ENCODE measurements around the gene DNAL1. TPM values are rescaled to one million over a fixed set of nuclear protein-coding genes. Genes with fewer than 3 reads are reported as not detected.
"Not testable (repeated sequence)": the region's sequence is repeated elsewhere in the genome, so short reads cannot be mapped to it uniquely, and the experiment has no call there.

The DNAL1 gene
- total RNA-seq, 4 donors from 2014 or later = 7.5 to 21.0 (median 9.8) TPM

DNA sequence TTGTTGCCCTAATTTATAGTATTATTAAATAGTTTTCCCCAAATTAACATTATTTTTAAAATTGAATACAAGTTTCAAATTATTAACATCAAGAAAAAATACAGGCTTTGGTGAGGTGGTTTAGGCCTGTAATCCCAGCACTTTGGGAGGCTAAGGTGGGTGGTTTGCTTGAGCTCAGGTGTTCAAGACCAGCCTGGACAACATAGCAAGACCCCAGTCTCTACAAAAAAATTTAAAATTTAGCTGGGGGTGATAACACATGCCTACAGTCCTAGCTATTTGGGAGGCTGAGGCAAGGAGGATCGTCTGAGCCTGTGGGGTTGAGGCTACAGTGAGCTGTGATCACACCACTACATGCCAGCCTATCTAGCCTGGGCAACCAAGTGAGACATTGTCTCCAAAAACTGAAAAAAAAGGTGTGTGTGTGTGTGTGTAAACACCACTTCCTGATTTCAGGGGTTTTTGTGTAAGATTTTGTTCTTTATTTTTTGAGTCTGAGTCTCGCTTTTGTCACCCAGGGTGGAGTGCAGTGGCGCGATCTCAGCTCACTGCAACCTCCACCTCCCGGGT, 3.9 kb upstream of the DNAL1 start:
- Histone ChIP-seq H3K4me3 (no peak overlapping the region), H3K27ac (no peak overlapping the region), H3K9me3 (no peaks in the 10 kb centered on the region), H3K4me1 (peaks cover 0 to 14% (median 7%) of the 10 kb centered on the region in 4 donors), H3K36me3 (no peaks in the 10 kb centered on the region), H3K27me3 (no peaks in the 10 kb centered on the region)
- no peak for TF ChIP-seq POLR2A (IDR thresholded peaks at IDR 0.05)
- TF ChIP-seq, protein P1, sequence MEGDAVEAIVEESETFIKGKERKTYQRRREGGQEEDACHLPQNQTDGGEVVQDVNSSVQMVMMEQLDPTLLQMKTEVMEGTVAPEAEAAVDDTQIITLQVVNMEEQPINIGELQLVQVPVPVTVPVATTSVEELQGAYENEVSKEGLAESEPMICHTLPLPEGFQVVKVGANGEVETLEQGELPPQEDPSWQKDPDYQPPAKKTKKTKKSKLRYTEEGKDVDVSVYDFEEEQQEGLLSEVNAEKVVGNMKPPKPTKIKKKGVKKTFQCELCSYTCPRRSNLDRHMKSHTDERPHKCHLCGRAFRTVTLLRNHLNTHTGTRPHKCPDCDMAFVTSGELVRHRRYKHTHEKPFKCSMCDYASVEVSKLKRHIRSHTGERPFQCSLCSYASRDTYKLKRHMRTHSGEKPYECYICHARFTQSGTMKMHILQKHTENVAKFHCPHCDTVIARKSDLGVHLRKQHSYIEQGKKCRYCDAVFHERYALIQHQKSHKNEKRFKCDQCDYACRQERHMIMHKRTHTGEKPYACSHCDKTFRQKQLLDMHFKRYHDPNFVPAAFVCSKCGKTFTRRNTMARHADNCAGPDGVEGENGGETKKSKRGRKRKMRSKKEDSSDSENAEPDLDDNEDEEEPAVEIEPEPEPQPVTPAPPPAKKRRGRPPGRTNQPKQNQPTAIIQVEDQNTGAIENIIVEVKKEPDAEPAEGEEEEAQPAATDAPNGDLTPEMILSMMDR (IDR thresholded peaks at IDR 0.05) = no peak
- WGBS, 2 donors = 96 to 97% methylated on average over 5 of the region's 5 CpGs
- no peak for DNase-seq (ENCODE audit: low spot score in 2 of 2)

DNA sequence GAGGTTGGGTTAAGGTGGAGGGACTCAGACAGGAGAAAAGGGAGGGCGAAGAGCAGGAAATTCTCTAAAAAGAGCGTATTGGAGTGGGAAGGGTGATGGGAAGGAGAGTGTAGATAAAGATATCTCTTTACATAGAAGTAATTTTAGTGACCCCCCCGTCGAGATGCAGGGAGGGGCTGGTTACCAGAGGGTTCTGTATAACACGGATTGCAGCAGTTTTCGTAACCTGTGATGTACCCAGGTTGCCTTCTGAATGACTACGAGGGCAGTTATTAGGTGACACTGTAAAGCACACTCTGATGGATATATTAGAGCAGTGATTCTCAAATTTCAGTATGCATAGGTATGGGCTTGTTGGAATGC, 443 bp downstream of the DNAL1 start:
- no peaks in the 10 kb centered on the region for H3K9me3 ChIP-seq
- no peaks in the 10 kb centered on the region for H3K27me3 ChIP-seq
- H3K4me1 ChIP-seq = peaks cover 0 to 23% (median 7%) of the 10 kb centered on the region in 4 donors
- peak overlapping the region; percentile 75 to 91 (median 88) for H3K27ac ChIP-seq
- H3K4me3 ChIP-seq = peak overlapping the region; percentile 63 to 86 (median 70)
- 3 to 6% methylated on average over 7 of the region's 7 CpGs for WGBS, 2 donors
- DNase-seq (ENCODE audit: low spot score in 2 of 2) = no peak
- TF ChIP-seq EP300 (IDR thresholded peaks at IDR 0.05) = no peak
- TF ChIP-seq POLR2A (IDR thresholded peaks at IDR 0.05) = no peak
- TF ChIP-seq, protein P1 (IDR thresholded peaks at IDR 0.05) = no peak
- no peaks in the 10 kb centered on the region for H3K36me3 ChIP-seq

DNA sequence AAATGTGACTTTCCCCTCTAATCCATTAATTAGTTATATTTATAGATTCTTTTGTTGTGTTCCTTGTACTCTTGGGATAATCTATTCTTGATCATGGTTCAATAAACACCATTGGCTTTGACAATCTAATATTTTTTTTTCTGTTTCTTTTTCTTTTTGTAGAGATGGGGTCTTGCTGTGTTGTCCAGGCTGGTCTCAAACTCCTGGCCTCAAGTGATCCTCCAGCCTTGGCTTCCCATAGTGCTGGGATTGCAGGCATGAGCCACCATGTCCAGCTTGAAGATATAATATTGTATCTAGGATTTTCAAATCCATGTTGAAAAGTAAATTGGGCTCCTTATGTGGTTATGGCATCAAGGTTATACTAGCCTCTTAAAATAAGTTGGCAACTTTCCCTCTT, 6.2 kb downstream of the DNAL1 start:
- H3K4me3 ChIP-seq = no peak overlapping the region
- no peak overlapping the region for H3K27ac ChIP-seq
- peaks cover 0 to 8% (median 0%) of the 10 kb centered on the region in 4 donors for H3K4me1 ChIP-seq
- peaks cover 0 to 41% (median 0%) of the 10 kb centered on the region in 3 donors for H3K36me3 ChIP-seq
- H3K9me3 ChIP-seq = no peaks in the 10 kb centered on the region
- DNase-seq (ENCODE audit: low spot score in 2 of 2) = no peak
- no peaks in the 10 kb centered on the region for H3K27me3 ChIP-seq
- TF ChIP-seq, protein P1 (IDR thresholded peaks at IDR 0.05) = no peak
- no peak for TF ChIP-seq POLR2A (IDR thresholded peaks at IDR 0.05)
- TF ChIP-seq EP300 (IDR thresholded peaks at IDR 0.05) = no peak

DNA sequence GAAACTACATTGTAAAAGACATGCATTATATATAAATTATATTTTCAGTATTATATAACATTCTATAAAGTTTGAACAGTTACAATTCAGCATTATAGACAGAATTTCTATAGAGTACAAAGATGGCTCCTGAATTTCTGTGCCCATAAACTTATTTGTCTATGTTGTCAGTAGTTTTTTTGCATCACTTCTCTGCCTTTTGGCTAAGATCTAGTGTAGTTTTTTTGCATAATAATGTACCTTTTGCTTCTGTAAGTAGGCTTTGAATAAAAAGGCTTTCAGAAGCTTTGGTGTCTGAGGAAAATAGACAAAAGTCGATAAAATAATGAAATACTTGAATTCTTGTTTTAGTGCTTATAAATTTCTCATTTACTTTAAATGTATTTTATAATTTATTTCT, 11.1 kb downstream of the DNAL1 start:
- H3K36me3 ChIP-seq = peaks cover 0 to 57% (median 0%) of the 10 kb centered on the region in 3 donors
- no peaks in the 10 kb centered on the region for H3K9me3 ChIP-seq
- TF ChIP-seq EP300 (IDR thresholded peaks at IDR 0.05) = no peak
- TF ChIP-seq POLR2A (IDR thresholded peaks at IDR 0.05) = no peak
- TF ChIP-seq, protein P1 (IDR thresholded peaks at IDR 0.05) = no peak
- no peak overlapping the region for H3K4me3 ChIP-seq
- no peak overlapping the region for H3K27ac ChIP-seq
- H3K27me3 ChIP-seq = no peaks in the 10 kb centered on the region
- no peak for DNase-seq (ENCODE audit: low spot score in 2 of 2)
- H3K4me1 ChIP-seq = peaks cover 0 to 3% (median 0%) of the 10 kb centered on the region in 4 donors
- WGBS, 2 donors = 69 to 79% methylated on average over 1 of the region's 1 CpG

DNA sequence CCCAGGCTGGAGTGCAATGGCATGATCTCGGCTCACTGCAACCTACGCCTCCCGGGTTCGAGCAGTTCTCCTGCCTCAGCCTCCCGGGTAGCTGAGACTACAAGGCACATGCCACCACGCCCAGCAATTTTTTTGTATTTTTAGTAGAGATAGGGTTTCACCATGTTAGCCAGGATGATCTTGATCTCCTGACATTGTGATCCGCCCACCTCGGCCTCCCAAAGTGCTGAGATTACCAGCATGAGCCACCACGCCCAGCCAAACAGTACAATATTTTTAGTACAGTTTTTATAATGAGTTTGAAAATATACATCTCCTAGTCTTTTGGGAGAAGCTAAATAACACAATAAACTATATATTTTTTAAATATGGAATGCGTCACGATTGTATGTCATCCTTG, 14.4 kb downstream of the DNAL1 start:
- peaks cover 0 to 37% (median 0%) of the 10 kb centered on the region in 3 donors for H3K36me3 ChIP-seq
- not testable (repeated sequence) for H3K27me3 ChIP-seq; H3K9me3 ChIP-seq; H3K27ac ChIP-seq; DNase-seq (ENCODE audit: low spot score in 2 of 2); H3K4me1 ChIP-seq; H3K4me3 ChIP-seq
- 78 to 79% methylated on average over 11 of the region's 11 CpGs for WGBS, 2 donors

DNA sequence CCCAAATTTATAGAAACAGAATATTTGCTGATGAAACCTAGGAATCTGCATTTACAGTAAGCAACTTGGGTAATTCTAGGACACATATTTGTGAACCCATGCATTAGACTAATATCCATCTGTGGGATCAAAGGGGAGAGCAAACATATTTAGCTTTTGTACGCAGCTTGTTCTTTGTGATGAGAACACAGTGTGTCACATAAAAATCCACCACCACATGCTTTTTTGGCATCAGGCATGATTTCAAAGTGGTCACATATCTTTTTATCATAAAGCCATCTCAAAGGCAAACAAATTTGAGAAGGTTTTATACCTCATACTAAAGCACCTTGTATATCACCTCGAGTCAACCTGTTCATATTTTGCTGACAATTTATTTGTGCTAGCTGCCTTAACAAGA, 15.7 kb downstream of the DNAL1 start:
- no peak overlapping the region for H3K27ac ChIP-seq
- DNase-seq (ENCODE audit: low spot score in 2 of 2) = no peak
- peaks cover 0 to 33% (median 0%) of the 10 kb centered on the region in 3 donors for H3K36me3 ChIP-seq
- TF ChIP-seq EP300 (IDR thresholded peaks at IDR 0.05) = no peak
- no peaks in the 10 kb centered on the region for H3K9me3 ChIP-seq
- 91 to 93% methylated on average over 2 of the region's 2 CpGs for WGBS, 2 donors
- H3K4me1 ChIP-seq = peaks cover 0 to 3% (median 0%) of the 10 kb centered on the region in 4 donors
- H3K27me3 ChIP-seq = no peaks in the 10 kb centered on the region
- no peak overlapping the region for H3K4me3 ChIP-seq
